GM21737 (cell line): Measurements from ENCODE around the gene ATRIP.

Experiments used
- ATAC-seq: cut with Tn5 transposase; IDR thresholded peaks from one replicate; pipeline ENCODE4 v1.9.1; 2021; ENCODE audit warnings: mild to moderate bottlenecking, moderate library complexity; ENCODE audit not compliant: unreplicated experiment

Gene ATRIP

DNA sequence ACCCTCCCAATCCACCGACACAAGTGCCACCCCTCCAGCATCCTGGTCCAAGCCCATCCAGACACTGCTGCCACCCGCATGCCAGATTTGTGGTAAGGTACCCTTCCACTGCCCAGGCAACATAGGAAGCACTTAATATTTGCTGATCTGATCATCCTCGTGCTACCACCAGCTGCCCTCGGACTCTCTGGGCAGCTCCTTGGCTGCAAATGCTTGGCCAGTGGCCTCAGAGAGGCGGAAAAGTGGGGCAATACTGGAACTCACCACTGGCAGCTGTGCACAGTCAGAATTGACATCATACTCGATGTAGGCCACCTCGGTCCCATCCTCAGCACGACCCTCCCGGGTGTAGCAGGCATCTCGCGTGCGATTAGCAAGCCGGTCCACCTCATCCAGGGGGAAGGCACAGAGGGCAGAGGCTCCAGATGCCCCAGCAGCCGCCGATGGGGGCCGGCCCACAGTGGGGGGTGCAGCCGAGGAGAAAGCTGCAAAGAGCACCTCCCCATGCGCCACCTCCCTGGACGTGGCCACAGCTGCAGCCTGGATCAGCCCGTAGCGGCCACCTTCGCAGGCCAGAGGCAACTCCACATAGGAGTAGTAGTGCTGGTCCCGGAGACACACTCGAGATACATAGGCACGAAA, 23.2 kb upstream of the ATRIP start:
- no peak for ATAC-seq

DNA sequence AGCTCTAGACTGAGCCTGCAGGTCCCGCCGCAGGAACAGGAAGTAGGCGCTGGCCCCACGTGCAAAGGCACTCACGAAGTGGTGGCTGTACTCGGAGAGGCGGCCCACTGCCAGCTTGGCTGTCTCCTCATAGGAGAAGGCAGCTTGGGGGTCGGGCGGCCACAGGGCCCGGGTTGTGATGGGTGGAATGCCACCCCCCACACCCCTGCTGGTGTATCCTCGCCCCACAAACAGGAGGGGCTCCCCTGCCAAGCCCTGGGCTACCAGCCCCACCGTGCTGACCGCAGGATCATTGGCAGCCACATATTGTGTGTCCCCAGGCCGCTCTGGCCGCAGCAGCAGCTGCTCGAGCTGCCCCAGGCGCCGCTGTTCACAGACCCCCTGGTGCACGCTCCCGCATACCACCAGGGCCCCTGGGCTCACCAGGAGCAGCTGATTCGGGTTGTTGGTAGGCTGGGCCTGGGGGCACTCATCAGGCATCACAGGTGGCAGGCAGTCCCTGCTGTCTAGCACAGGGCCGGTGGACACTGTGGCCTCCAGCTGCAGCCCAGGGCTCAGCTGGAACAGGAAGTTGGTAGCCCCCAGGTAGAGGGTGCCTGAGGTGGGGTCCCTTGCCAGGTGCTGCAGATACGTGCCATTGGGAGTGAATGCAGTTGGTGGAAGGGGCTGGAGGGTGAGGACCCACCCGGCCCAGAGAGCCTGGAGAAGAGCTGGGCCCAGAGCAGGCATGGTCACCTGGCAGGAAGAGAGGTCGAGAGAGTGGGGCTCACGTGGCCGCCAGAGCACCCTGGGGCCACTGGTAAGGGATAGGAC, 22.4 kb upstream of the ATRIP start:
- no peak for ATAC-seq

DNA sequence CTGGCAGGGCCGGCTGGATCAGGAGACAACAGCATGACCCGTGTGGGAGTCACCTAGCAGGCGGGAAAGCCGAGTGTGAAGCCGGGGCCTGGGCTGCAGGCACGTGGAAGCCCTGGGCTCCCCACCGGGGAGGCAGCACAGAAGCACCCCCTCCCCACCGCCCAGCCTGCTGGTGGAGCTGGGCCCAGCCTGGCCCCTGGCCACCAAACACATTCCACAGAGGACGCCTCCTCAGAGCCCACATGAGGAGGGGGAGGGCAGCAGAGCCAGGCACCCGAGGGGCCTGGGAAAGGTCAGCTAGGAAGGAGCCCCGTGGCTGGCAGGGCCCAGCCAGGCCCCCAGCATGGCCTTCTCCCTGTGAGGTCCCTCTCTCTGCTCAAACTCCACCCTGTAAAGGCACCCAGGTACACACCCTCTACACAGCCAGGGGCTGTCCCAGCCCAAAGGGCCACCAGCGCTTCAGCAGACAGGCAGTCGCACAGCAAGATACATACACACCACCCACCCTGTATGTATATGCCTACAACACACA, 21.2 kb upstream of the ATRIP start:
- ATAC-seq = no peak

DNA sequence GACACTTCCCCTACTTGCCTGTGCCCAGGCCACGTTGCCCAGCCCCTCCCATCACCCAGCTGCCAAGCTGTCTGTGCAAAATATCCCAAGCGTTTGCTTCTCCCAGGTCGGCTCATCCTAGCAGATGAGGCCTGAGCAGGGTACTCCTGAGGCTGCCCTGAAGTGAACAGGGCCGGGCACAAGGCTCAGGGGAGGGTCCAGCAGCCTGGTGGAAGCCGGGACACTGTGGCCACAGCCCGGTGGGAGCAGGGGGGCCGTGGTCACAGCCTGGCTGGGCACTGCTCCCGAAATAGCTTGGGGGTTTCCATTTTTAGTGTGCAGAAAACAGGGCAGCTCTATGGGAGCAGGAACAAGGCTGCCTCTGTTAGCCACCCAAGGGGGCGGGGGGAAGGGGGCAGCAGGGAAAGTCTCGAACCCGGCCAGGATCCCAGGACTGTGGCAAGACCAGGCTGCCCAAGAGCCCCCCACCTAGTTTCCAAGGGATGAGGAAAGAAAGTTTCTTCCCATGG, 20.1 kb upstream of the ATRIP start:
- no peak for ATAC-seq

DNA sequence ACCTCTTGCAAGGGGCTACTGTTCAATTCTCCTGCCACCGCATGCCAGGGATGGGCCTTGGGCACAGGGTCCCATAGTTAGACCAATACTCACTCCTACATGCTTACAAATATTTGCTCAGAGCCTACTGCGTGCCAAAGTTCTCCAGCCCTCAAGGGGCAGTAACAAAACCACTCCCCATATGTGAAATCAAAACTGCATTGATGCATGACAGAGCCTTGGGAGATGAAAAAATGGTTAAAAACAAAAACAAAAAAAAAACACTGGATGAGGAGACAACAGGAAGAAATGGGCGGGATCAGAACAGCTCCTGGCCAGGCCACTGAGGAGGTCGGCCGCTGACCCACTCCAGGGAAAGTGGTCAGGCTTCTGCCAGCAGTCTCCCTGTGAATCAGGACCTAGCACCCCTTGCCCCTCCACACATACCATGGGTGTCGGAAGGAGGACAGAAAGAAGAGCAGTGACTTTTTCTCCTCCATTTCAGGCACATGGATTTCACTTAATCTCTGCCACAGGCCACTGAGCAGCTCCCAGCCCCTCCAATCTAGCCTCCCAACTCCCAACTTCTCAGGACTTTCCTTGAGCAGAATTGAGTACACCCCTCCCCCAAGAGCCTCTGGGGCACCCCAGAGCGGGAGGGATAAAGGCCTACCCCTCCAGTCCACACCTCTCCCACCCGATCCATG, 19.4 kb upstream of the ATRIP start:
- no peak for ATAC-seq

DNA sequence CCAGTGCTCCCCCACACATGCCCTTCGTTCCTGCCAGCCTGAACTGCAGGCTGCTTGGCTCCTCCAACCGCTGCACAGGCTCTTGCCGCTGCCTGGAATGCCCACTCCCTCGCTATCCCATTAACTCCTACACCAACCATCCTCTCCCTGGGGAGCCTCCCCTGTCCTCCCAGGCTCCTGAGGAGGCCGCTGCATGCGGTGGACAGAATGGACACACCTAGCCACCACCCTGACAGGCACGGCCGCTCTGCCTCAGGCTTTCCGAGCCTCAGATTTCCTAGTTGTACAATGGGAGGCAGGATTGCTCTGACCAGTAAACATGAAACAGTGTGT, 18.9 kb upstream of the ATRIP start:
- no peak for ATAC-seq

DNA sequence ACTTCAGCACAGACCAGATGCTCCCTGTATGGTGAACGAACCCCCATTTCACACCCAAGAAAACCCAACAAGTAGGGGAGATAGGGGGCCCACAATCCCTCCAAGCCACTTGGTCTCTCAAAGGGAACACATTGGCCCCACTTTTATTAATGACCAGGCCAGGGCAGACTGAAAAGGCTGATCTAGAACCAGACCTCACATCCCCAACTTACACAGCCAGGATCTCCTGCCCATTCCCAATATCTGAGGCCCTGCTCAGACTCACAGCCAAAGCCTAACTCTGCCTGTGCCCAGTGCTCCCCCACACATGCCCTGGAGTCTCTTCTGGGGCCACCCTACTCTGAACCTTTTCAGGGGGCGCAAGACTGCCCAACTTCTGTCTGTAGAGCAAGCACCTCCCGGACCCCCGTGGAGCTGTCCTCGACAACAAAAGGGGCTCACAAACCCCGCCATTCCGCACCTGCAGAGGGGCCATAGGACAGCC, 18.4 kb upstream of the ATRIP start:
- ATAC-seq = no peak

DNA sequence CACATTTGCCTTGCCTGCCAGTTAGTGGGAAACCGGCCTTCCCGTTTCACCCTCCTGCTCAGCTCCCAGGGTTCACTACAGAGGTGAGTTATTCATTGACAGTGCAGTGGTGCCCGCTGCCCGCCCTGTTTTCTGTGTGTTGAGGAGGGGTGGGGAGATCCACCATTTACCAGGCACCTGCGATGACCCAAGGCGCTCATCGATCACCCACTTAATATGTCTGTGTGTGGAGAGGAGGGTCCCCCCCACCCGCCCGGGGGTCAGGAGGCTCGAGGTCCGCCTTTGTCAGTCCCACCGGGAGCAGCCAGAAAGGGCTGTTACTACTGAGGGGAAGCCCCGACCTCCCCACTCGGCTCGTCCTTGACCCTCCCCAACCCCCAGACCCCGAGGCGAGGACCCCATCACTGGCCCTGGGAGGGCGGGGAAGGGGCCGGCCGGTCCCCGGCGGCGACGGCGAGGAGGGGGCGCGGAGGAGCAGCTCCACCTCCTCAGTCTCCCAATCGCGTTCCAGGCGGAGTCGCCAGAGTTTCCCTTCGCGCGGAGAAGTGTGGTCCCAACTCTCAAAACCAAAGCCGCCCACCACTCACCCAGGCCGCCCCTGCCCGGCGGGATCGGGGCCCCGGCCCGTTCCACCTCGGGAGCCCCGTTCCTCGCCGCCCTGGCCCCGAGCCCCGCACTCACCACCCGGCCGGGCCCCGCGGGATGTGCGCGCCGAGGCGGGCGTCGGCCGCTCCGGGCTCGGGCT, 17.8 kb upstream of the ATRIP start:
- ATAC-seq = no peak

DNA sequence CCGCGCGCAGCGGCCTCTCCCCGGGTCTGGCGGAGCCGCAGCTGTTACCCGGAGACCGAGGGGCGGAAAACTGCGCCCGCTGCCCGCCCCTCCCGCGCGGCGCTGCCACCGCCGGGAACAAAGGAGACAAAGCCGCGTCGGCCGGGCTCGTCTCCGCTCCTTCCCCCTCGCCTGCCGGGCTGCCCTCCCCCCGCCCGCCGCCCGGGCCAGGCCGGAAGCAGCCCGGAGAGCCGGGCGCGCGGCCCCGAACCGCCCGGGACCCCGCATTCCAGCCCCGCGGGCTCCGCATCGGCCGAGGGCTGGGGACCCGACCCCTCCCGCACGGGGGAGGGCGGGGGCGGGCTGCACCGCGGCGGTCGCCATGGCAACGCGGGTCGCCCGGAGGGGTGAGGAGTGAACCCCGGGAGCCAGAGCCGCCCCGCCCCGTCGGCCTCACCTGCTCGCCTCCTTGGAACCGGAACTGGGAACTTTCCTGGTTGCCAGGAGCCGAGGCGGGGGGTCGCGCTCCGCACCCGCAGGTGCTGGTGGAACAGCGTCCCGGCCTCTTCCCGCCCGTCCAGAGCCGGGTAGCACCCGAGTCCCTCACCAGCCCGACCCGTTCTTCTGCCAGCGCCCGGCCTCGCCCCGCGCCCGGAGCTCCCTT, 17.1 kb upstream of the ATRIP start:
- no peak for ATAC-seq

DNA sequence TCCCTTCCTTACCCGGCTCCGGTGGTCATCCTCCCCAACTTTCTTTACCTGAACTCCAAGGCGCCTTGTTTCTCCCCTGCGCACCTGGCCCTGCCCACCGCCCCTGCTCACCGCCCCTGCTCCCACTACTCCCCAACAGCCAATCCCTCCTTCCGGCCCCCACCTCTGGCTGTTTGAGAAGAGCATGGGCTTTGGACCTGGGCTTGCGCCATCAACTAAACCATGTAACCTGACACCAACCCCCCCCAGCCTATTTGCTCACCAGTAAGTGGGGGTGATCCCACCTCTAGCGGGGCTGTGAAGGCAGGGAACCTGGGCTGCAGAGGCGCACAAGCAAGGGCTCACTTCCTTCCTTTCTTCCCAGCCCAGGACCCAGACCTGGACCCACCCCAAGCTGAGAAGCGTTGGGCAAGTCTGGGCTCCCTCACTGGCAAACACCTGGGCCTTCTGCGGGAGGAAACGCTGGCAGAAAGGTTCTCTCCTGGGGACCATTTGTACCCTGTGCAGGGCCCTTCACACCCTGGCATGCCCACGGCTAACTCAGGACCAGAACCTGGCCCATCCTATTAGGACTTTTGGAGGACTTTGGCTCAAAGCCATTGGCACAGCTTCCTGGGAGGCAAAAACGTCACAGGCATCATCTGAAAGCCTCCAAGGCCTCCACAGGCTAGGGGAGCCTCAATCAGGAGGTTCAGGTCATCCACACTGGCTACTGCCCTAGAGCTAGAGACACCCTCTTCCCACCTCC, 16.4 kb upstream of the ATRIP start, which contains the start of gene PLXNB1:
Gene PLXNB1 (minus strand): TSS at position 127 of the 748 bp plus-strand sequence. CDS start 5,475 bp downstream, outside the sequence.
- ATAC-seq = no peak

DNA sequence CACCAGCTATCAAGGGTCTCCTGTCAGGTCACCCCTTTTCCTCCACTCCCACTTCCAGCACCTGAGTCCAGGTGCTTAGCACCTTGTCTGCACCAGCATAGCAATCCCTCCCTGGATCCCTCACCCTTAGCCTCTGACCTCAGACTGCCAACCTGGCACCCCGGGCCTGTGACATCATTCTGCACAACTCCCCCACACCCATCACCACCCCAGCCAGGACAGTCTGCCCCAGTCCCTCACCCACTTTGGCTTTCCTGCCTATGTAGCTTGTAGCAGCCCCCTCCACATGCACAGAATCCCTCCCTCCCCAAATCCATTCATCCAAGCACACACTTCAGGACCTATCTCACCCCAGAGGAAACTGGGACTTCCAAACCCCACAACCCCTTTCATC, 15.8 kb upstream of the ATRIP start:
- no peak for ATAC-seq

DNA sequence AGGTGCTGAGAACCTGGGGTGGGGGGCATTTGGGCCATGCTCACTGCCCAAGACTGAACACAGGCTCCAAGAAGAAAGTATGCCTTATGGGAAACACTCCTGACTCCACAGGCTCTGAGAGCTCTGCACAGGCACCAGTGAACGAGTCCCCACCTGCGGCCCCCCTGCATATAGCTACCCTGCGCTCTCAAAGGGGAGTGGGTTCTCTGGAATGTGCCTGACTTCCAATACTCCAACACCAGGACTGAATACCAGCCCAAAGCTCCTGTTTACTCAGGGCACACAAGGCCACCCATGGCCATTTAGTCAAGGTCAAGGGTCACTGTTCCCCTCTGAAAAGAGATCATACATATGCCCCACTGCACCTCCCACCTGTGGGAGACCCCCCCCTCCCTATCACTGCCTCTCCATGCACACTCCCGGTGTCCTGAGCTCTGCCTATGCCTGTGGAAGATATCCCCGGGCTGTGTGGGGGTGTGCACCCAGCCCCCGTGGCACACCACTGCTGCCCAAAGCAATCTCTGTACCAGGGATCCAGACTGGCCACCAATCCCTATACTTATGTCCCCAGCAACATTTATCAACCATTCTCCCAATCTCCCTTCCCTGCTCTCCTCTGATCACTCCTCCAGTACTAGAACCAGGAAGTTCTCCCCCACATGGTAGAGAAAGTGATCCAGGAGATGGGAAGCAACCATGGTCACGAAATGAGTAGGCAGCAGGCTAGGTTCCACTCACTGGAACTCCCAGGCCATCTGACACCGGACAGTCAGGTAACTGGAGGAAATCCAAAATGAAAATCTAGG, 15.1 kb upstream of the ATRIP start:
- no peak for ATAC-seq

DNA sequence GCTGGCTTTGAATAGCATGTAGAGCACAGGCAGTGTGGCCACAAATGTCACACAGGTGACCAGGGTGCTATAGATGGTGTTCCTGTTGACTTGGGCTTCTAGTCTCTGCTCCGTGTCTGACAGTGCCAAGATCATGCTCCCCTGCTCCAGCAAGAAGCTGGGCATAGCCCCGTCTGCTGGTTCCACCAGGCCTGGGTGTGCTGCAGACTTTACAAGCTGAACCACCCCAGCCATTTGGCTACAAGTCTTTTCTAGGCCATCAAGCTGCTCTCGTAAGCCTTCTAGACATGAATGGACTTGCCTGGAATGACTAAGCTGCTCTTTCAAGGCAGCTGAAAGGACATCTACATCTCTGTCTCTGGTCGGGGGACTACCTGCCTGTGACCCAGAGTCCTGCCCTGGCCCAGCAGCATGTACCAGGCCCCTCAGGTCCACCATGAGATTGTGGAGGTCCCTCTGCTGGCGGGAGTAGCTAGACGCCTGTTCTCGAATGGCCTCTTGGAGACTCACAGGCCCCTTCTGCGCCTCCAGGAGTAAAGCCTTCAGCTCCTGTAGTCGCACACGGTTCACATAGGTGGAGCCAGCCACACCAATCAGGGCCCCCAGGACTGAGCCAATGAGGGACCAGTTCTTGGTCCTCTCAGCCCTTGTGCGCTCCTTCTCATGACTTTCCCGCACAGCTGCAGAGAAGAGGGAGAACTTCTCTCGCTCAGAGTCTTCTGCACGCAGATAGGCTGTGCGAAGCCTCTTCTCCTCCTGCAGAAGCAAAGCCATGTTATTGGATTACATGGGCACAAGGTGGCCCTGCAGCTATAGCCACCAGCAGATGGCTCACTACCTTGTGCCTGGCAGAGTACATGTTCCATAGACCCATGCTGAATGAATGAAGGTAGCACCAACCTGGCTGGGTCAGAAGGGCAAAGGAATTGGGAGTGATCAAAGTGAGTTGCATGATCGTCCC, 13.8 kb upstream of the ATRIP start:
- ATAC-seq = no peak

DNA sequence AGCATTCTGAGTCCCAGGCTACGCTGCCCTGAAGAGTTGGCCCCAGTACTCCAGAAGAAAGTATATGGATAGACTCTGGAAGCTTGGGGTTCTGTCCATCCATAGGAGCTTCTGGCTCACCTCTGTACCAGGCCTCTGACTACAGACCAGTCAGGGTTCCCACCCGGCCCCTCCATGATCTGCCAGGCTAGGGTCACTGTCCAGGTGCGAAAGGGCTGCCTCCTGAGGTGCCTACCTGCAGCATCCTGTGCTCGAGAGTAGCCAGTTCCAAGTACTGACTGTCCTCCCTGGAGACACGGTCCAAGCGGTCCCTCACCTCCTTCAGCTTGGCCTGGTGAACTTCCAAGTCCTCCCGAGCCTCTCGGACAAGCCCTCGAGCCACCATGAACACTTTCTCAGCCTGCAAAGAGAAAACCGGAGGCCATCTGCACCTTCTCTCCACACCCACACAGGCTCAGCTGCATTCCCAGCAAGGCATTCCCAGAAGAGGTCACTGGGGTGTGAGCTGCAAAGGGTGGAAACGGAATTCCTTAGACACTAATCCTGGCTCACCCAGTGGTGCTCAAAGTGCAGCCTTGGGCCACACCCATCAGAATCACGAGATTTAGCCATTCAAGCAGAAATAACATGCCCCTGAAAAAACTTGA, 12.9 kb upstream of the ATRIP start:
- no peak for ATAC-seq

DNA sequence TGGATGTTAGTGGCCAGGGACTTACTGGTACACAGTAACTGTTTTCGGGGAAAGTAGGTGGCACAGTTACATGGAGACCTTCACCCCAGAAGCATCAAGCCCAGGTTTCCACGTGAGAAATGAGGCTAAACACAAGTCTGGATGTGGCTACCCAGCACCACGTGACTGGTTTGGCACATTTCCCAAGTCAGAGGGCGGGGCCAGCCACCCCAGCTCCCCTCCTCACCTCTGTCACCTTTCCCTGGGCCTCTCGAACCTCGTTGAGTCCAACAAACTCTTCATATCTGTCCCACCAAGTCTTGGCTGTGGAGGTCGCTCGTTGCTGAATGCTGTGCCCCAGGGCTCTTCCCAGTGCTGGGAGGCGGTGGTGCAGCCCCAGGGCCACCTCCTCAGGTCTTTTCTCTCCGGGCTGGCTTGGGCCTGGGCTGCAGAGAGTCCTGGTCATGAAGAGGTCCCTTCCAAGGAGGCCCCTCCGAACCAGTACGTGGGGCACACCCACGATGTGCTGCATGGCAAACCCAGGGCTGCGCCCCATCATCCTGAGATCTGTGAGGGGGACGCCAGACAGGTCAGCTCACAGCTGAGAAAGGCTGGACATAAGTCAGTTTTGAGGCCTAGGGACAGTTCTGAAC, 11.8 kb upstream of the ATRIP start:
- no peak for ATAC-seq

DNA sequence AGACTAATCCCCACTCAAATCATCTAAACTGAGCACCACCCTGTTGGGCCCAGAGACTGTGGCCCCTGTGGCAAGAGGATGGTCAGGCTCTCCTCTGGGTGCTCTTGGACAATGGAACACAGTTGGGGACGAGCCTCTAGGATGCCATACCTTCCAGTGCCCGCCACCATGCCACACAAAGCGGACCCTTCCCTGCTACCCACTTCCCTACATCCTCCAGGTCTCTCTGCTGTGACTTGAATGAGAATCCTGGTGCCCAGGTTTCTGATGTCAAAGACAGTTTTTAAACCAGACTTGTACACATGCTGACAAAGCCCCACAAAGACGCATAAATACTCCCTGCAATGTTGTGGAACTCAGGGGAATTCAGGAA, 11.3 kb upstream of the ATRIP start:
- ATAC-seq = no peak
